Fibroblast of lung (primary cell): Measurements from ENCODE around the gene CEP76. TPM values are rescaled to one million over a fixed set of nuclear protein-coding genes. Genes with fewer than 3 reads are reported as not detected.

Source experiments
- DNase-seq, 2 donors: peaks; one replicate each; pipeline versions ENCODE4 v3.0.0 to v3.0.0-alpha.2; 2010; ENCODE audit warnings: low read depth in 2 of 2
- H2AFZ ChIP-seq: 2 replicates; pipeline ENCODE4 v1.5.1; 2012; ENCODE audit warnings: low read length, control low read depth, inconsistent platforms
- H3K27ac ChIP-seq: 2 replicates; pipeline ENCODE4 v1.5.1; 2011; ENCODE audit warnings: low read length, control low read depth; ENCODE audit not compliant: insufficient read depth
- H3K27me3 ChIP-seq: 2 replicates; pipeline ENCODE4 v1.5.1; 2011; ENCODE audit warnings: mild to moderate bottlenecking, low read length; ENCODE audit not compliant: control insufficient read depth, insufficient read depth
- H3K36me3 ChIP-seq: 2 replicates; pipeline ENCODE4 v1.5.1; 2011; ENCODE audit warnings: low read length; ENCODE audit not compliant: control insufficient read depth, insufficient read depth
- H3K4me1 ChIP-seq: 2 replicates; pipeline ENCODE4 v1.5.1; 2011; ENCODE audit warnings: low read length; ENCODE audit not compliant: control insufficient read depth, insufficient read depth; ENCODE audit errors: extremely low read depth
- H3K4me2 ChIP-seq: 2 replicates; pipeline ENCODE4 v1.5.1; 2011; ENCODE audit warnings: low read length, control low read depth; ENCODE audit not compliant: insufficient read depth; ENCODE audit errors: extremely low read depth
- H3K4me3 ChIP-seq, 4 experiments: fragments of 200-600 bp in 1 of 4; sonication (generic) in 1 of 4; replicated peaks in 1 of 4; 2 replicates each; pipeline ENCODE4 v1.5.1; 2011 to 2016; ENCODE audit warnings: low read length in 4 of 4, low read depth in 3 of 4, mild to moderate bottlenecking in 3 of 4, control low read depth in 2 of 4, inconsistent platforms in 1 of 4, mixed read lengths in 1 of 4; ENCODE audit not compliant: insufficient read depth in 1 of 4; ENCODE audit errors: control extremely low read depth in 1 of 4
- H3K79me2 ChIP-seq: 2 replicates; pipeline ENCODE4 v1.5.1; 2012; ENCODE audit warnings: mild to moderate bottlenecking, low read length, inconsistent platforms; ENCODE audit not compliant: control insufficient read depth, insufficient read depth
- H3K9ac ChIP-seq: 2 replicates; pipeline ENCODE4 v1.5.1; 2011; ENCODE audit warnings: mild to moderate bottlenecking, low read length, control low read depth; ENCODE audit not compliant: insufficient read depth
- H3K9me3 ChIP-seq: 2 replicates; pipeline ENCODE4 v1.5.1; 2012; ENCODE audit warnings: low read depth, low read length; ENCODE audit not compliant: control insufficient read depth, insufficient read depth
- H4K20me1 ChIP-seq: 2 replicates; pipeline ENCODE4 v1.5.1; 2011; ENCODE audit warnings: low read length; ENCODE audit not compliant: control insufficient read depth, insufficient read depth; ENCODE audit errors: extremely low read depth
- EZH2 ChIP-seq: IDR thresholded peaks from 2 replicates; pipeline ENCODE4 v1.5.1; 2012; ENCODE audit warnings: low read length, control low read depth, mild to moderate bottlenecking; ENCODE audit errors: missing control alignments
- polyA plus RNA-seq, 2 donors: library from polyadenylated mRNA; depleted of rRNA in 1 of 2; stranded (reverse) in 1 of 2; unstranded in 1 of 2; fragments of >200 nt; gene quantifications; 2 replicates each; pipeline ENCODE4 v1.2.1, GENCODE V29; 2011 to 2012; ENCODE audit warnings: missing spikeins in 1 of 2
- total RNA-seq: library from RNA; depleted of rRNA; stranded (reverse); fragments of >200 nt; gene quantifications from 2 replicates; pipeline ENCODE4 v1.2.1, GENCODE V29; 2014
- TF ChIP-seq, protein P1 (sequence below), 2 donors: IDR thresholded peaks in 1 of 2; conservative IDR thresholded peaks in 1 of 2; 1 replicate in 1 of 2; 2 replicates in 1 of 2; pipeline ENCODE4 v1.5.1; 2011 to 2012; ENCODE audit warnings: low read length in 2 of 2, control low read depth in 1 of 2, inconsistent platforms in 1 of 2, low read depth in 1 of 2, mild to moderate bottlenecking in 1 of 2

CEP76 gene
- total and polyA plus RNA-seq, 2 donors (not counting 1 experiment from before 2014, with no cell fraction given) = 5.2 to 8.1 TPM

GRCh38 chr18:12640881-12641200 is 61.7 kb downstream of the CEP76 start:
- H3K27me3 ChIP-seq = no peaks in the 10 kb centered on the region
- H3K4me1 ChIP-seq = peaks cover 7% of the 10 kb centered on the region
- H3K27ac ChIP-seq = peak overlapping the region; percentile 24
- no peaks in the 10 kb centered on the region for H4K20me1 ChIP-seq
- H2AFZ ChIP-seq = no peak overlapping the region
- peaks cover 28% of the 10 kb centered on the region for H3K79me2 ChIP-seq
- no peak overlapping the region for H3K9ac ChIP-seq
- H3K4me2 ChIP-seq = no peak overlapping the region
- no peak overlapping the region for H3K4me3 ChIP-seq
- DNase-seq = no peak
- no peak for TF ChIP-seq EZH2
- TF ChIP-seq, protein P1, sequence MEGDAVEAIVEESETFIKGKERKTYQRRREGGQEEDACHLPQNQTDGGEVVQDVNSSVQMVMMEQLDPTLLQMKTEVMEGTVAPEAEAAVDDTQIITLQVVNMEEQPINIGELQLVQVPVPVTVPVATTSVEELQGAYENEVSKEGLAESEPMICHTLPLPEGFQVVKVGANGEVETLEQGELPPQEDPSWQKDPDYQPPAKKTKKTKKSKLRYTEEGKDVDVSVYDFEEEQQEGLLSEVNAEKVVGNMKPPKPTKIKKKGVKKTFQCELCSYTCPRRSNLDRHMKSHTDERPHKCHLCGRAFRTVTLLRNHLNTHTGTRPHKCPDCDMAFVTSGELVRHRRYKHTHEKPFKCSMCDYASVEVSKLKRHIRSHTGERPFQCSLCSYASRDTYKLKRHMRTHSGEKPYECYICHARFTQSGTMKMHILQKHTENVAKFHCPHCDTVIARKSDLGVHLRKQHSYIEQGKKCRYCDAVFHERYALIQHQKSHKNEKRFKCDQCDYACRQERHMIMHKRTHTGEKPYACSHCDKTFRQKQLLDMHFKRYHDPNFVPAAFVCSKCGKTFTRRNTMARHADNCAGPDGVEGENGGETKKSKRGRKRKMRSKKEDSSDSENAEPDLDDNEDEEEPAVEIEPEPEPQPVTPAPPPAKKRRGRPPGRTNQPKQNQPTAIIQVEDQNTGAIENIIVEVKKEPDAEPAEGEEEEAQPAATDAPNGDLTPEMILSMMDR (conservative IDR thresholded peaks at IDR 0.05 in 1 of 2, IDR thresholded peaks at IDR 0.05 in 1 of 2; ENCODE audit: low read depth in 1 of 2, low read length in 2 of 2) = peak in 1 of 2 donors; percentile 4
- peaks cover 1% of the 10 kb centered on the region for H3K36me3 ChIP-seq
- H3K9me3 ChIP-seq = no peaks in the 10 kb centered on the region

DNA sequence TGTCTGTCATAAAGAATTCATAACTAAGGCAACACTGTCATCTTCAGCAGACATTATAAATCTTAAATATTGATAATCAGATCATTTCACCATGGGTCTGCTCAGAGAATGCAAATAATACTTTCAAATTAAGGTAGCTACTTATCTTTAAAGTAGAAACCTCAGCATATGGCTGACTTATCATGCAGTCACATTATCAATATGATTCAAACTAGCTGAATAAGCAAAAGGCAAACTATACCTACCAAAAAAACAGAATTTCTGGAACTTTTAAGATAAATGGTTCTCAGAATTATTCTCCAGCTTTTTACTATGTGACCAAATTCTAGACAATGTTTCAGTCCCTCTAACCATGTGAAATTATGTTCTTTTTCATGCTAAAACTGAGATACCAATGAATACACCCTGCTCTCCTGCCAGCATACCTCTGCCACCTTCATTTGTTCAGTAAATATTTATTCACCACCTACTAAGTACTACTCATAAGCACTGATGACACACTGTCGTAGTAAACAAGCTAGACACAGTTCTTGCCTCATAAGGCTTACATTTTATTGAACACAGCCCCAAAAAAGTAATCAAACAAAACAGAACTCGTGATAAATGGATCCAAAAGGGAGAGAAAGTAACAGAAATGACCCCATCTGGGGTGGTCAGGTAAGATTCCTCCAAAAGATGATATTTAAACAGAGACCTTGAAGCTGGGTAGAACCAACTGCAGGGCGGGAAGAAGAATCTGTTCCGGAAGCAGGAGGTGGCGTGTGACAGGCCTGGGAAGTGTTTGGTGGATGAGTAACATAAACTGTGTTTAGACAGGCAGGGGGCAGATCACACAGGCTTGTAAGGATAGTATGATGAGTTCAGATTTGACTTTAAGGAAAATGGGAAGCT is 62.3 kb downstream of the CEP76 start:
- no peaks in the 10 kb centered on the region for H4K20me1 ChIP-seq
- peak; percentile 54 to 83 for DNase-seq
- H3K27ac ChIP-seq = peak overlapping the region; percentile 10
- no peaks in the 10 kb centered on the region for H3K27me3 ChIP-seq
- peak overlapping the region; percentile 29 for H3K4me2 ChIP-seq
- no peak overlapping the region for H3K9ac ChIP-seq
- peaks cover 24% of the 10 kb centered on the region for H3K79me2 ChIP-seq
- H2AFZ ChIP-seq = no peak overlapping the region
- peaks cover 4% of the 10 kb centered on the region for H3K4me1 ChIP-seq
- no peaks in the 10 kb centered on the region for H3K36me3 ChIP-seq
- TF ChIP-seq, protein P1 (conservative IDR thresholded peaks at IDR 0.05 in 1 of 2, IDR thresholded peaks at IDR 0.05 in 1 of 2; ENCODE audit: low read depth in 1 of 2, low read length in 2 of 2) = no peak
- no peak for TF ChIP-seq EZH2
- H3K9me3 ChIP-seq = no peaks in the 10 kb centered on the region
- no peak overlapping the region for H3K4me3 ChIP-seq

- no peaks in the 10 kb centered on the region for H3K27me3 ChIP-seq
- H3K4me1 ChIP-seq = peaks cover 4% of the 10 kb centered on the region
- no peak overlapping the region for H3K4me2 ChIP-seq
- no peaks in the 10 kb centered on the region for H3K36me3 ChIP-seq
- H3K9ac ChIP-seq = no peak overlapping the region
- TF ChIP-seq, protein P1 (conservative IDR thresholded peaks at IDR 0.05 in 1 of 2, IDR thresholded peaks at IDR 0.05 in 1 of 2; ENCODE audit: low read depth in 1 of 2, low read length in 2 of 2) = no peak
- TF ChIP-seq EZH2 = no peak
- no peaks in the 10 kb centered on the region for H4K20me1 ChIP-seq
- DNase-seq = no peak
- peaks cover 18% of the 10 kb centered on the region for H3K79me2 ChIP-seq
- H2AFZ ChIP-seq = no peak overlapping the region
- no peak overlapping the region for H3K27ac ChIP-seq
- H3K9me3 ChIP-seq = no peaks in the 10 kb centered on the region
- no peak overlapping the region for H3K4me3 ChIP-seq
Measured at GRCh38 chr18:12638644-12639124, 63.8 kb downstream of the CEP76 start.
